Measurements from ENCODE around the gene SLC25A47.
"Not testable (repeated sequence)": the region's sequence is repeated elsewhere in the genome, so short reads cannot be mapped to it uniquely, and the experiment has no call there.

Gene SLC25A47

GRCh38 chr14:100323121-100323941, at the start of gene SLC25A47:
Gene SLC25A47, plus strand, starts transcription at chr14:100323339. Its CDS starts 76 bp downstream, at chr14:100323415.
- DNase-seq = no peak

- no peak for DNase-seq
Measured at GRCh38 chr14:100274250-100274649, 48.9 kb upstream of the SLC25A47 start.

- DNase-seq = no peak
Measured at GRCh38 chr14:100275214-100275613, 47.9 kb upstream of the SLC25A47 start.

- DNase-seq = no peak
Measured at GRCh38 chr14:100278702-100279101, 44.4 kb upstream of the SLC25A47 start.

- DNase-seq = no peak
Measured at GRCh38 chr14:100279133-100279532, 44.0 kb upstream of the SLC25A47 start.

- DNase-seq = no peak
Measured at GRCh38 chr14:100279563-100279962, 43.6 kb upstream of the SLC25A47 start.

GRCh38 chr14:100281286-100282082, 41.7 kb upstream of the SLC25A47 start:
- no peak for DNase-seq

- no peak for DNase-seq
Measured at GRCh38 chr14:100282083-100282350, 41.1 kb upstream of the SLC25A47 start.

GRCh38 chr14:100282766-100283419, 40.2 kb upstream of the SLC25A47 start:
- no peak for DNase-seq

GRCh38 chr14:100283436-100283835, 39.7 kb upstream of the SLC25A47 start:
- DNase-seq = not testable (repeated sequence)

GRCh38 chr14:100283984-100284881, 38.9 kb upstream of the SLC25A47 start:
- no peak for DNase-seq

- no peak for DNase-seq
Measured at GRCh38 chr14:100285021-100285912, 37.9 kb upstream of the SLC25A47 start.

GRCh38 chr14:100285913-100286400, 37.2 kb upstream of the SLC25A47 start:
- no peak for DNase-seq

- DNase-seq = no peak
Measured at GRCh38 chr14:100286484-100287191, 36.5 kb upstream of the SLC25A47 start.

- DNase-seq = no peak
Measured at GRCh38 chr14:100287202-100287997, 35.7 kb upstream of the SLC25A47 start.

- DNase-seq = not testable (repeated sequence)
Measured at GRCh38 chr14:100287998-100288295, 35.2 kb upstream of the SLC25A47 start.

GRCh38 chr14:100288382-100289185, 34.6 kb upstream of the SLC25A47 start:
- DNase-seq = no peak

GRCh38 chr14:100289916-100290606, 33.1 kb upstream of the SLC25A47 start:
- no peak for DNase-seq
